ENCODE results near the gene MAP3K10. TPM values are rescaled to one million over a fixed set of nuclear protein-coding genes. Genes with fewer than 3 reads are reported as not detected.

MAP3K10 gene
- total and polyA plus RNA-seq, 2 of the 13 experiments (the other 11 are each of a cell fraction or from before 2014, with no cell fraction given): 3.4 to 5.0 TPM

- TF ChIP-seq ZNF142 (CRISPR knock-in tag; IDR thresholded peaks at IDR 0.05) (no peak), ZNF788 (CRISPR knock-in tag; IDR thresholded peaks at IDR 0.05; ENCODE audit: borderline replicate concordance) (no peak; the same call in 1 of the 2 replicates), SCMH1 (CRISPR knock-in tag; IDR thresholded peaks at IDR 0.05; ENCODE audit: borderline replicate concordance) (no peak), FOSL1 (CRISPR knock-in tag; IDR thresholded peaks at IDR 0.05; ENCODE audit: borderline replicate concordance) (peak; percentile 31; the same call in 1 of the 2 replicates), SP5 (CRISPR knock-in tag; IDR thresholded peaks at IDR 0.05; ENCODE audit: borderline replicate concordance, low read depth) (no peak), ZNF740 (CRISPR knock-in tag; IDR thresholded peaks at IDR 0.05) (no peak), ONECUT2 (CRISPR knock-in tag; IDR thresholded peaks at IDR 0.05) (no peak), HHEX (CRISPR knock-in tag; IDR thresholded peaks at IDR 0.05) (no peak), NPAS2 (CRISPR knock-in tag; IDR thresholded peaks at IDR 0.05; ENCODE audit: borderline replicate concordance) (0 out of 2 replicates have a peak, but pooled peaks have one; percentile 48), ZSCAN5A (CRISPR knock-in tag; IDR thresholded peaks at IDR 0.05; ENCODE audit: borderline replicate concordance) (no peak), ZBTB44 (CRISPR knock-in tag; IDR thresholded peaks at IDR 0.05) (no peak), STAT5B (CRISPR knock-in tag; IDR thresholded peaks at IDR 0.05) (no peak), U2AF1 (optimal IDR thresholded peaks at IDR 0.05; ENCODE audit: low read depth, low read length) (no peak), NFE2L1 (CRISPR knock-in tag; IDR thresholded peaks at IDR 0.05; ENCODE audit: borderline replicate concordance) (no peak), FOXA3 (CRISPR knock-in tag; IDR thresholded peaks at IDR 0.05) (no peak), MXD4 (CRISPR knock-in tag; IDR thresholded peaks at IDR 0.05) (no peak)
Measured at GRCh38 chr19:40190891-40191835, at the start of gene MAP3K10 (continued).

All from HepG2 (cell line).